GM19240 (cell line): Measurements from ENCODE around the gene LIPH.
"Not testable (repeated sequence)": the region's sequence is repeated elsewhere in the genome, so short reads cannot be mapped to it uniquely, and the experiment has no call there.

Source experiments
- DNase-seq: peaks from one replicate; pipeline ENCODE4 v3.0.0; 2011; ENCODE audit warnings: low spot score; ENCODE audit not compliant: insufficient read length

Gene LIPH

DNA sequence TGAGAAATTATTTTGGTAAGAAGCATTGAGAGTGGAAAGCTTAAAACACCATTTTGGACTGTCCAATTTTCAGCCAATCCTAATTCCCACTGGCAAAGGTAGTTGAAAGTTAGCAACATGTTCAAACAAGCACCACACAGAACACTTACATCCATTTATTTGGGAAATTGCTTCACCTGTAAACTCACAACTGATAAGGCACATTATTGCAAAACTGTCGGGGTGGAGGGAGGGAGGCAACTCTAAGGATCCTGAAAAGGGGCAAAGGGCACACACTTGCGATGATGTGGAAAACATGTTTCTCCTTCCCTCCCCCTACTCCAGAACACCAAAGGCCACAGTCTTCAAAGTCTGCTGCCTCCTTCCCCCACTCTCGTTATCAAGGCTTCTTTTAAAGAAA lies 62.9 kb downstream of the LIPH start:
- DNase-seq, result no peak

DNA sequence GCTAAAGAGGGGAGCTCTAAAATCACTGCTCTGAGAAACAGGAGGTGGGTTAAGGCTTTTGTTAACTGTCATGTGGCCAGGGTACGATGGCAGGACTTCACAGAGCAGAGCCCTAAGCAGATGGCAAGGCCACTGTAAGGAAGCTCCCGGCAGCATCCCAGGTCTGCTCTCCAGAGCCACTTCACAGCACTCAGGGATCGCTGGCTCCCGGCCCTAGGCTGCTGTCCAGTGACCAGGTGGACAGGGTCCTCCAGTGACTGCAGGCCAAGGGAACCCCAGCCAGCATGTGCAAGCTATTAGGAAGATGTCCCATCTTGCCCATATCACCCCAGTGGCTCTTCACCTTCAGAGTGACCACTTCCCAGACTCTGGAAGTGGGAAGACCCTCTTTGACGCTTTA lies 63.9 kb downstream of the LIPH start:
- DNase-seq, result no peak

DNA sequence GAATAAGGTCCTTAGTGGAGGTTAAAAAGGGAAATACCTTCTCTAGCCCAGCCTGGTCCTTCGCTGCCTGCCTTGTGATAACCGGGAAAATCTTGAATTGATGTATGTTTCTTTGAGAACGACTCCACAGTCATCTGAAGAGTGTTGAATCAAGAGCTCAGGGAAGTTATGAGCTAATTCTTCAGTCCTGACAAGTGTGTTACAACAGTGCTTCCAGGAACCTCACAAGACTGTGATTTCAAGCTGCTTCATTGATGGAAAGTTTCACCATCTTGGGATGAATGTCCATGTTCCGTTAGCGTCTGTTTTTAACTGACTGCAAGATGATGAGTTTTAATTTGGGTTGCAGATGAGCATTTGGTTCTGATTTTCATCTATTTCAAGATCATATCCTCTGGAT lies 66.0 kb downstream of the LIPH start:
- no peak for DNase-seq

DNA sequence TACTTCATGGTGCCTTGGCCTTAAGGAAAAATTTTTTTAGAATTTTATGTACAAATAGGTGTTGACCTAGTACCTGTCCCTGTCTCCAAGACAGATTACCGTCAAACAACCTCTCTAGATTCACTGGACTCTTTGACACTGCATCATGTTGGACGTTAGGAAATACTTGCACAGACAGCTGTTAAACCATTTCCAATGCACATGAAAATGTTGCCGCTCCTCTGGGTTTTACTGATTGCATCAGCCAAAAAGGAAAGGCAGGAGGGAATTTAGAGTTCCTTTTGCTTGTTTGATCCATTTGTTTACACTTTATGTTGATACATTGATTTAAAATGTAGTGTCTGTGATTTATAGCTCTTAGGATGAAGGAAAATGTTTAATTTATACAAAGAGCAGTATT lies 68.1 kb downstream of the LIPH start:
- no peak for DNase-seq

DNA sequence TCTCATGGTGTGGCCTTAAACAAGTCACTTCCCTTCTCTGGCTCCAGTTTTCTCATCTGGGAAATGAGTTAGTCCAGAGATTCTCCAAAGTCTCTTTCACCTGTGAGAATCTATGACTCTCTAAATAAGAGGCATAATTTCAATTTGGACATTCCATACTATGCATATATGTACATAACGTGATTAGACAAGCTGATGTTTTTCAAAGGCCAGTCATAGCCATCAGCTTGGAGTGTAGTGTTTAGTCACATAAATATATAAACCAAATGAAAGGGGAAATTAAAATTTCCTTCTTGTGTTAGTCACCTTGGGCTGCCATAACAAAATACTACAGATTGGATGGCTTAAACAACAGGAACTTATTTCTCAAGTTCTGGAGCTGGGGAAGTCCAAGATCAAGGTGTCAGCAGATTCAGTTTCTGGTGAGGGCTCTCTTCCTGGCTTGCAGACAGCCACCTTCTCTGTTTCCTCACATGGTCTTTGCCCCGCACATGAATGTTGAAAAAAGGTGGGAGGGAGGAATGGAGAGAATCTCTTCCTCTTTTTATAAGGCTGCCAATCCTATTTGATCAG lies 72.9 kb downstream of the LIPH start:
- DNase-seq, result no peak

DNA sequence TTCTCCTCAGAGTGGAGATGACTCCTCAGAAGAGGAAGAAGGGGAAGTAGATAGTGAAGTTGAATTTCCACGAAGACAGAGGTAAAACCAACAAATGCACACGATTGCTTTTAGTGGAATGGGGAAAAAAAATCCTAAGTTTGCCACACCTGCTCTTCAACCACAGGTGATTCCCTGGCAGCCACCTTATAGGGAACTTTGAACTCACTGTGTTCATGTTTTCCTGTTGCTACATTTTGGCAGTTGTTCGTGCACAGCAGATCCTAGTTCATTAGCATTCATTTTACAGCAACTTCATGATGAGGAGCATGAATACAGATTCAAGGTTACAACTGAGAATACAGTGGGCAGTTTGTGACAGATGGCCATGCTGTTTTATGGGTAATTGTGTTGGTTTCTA lies 75.1 kb downstream of the LIPH start:
- no peak for DNase-seq

DNA sequence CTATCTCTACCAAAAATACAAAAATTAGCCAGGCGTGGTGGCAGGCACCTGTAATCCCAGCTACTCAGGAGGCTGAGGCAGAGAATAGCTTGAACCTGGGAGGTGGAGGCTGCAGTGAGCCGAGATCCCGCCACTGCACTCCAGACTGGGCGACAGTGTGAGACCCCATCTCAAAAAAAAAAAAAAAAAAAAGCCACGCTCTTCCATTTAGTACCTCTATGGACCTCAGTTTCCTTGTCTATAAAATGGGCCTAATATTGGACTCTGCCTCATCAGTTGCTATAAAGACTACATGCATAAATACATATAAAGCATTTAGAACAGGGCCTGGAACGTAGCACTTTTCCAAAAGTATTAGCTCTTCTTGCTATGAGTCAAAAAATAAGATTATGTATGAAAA lies 77.5 kb downstream of the LIPH start:
- not testable (repeated sequence) for DNase-seq

DNA sequence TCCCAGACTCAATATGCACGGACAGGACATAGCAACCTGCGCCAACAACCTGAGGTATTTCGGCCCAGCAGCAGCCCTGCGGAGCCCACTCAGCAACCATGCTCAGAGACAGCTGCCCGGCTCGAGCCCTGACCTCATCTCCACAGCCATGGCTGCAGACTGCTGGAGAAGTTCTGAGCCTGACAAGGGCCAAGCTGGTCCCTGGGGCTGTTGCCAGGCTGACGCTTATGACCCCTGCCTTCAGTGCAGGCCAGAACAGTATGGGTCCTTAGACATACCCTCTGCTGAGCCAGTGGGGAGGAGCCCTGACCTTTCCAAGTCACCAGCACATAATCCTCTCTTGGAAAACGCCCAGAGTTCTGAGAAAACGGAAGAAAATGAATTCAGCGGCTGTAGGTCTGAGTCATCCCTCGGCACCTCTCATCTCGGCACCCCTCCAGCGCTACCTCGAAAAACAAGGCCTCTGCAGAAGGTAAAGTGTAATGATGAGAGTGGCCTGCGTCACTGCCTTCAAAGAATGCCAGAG lies 79.0 kb downstream of the LIPH start:
- no peak for DNase-seq

DNA sequence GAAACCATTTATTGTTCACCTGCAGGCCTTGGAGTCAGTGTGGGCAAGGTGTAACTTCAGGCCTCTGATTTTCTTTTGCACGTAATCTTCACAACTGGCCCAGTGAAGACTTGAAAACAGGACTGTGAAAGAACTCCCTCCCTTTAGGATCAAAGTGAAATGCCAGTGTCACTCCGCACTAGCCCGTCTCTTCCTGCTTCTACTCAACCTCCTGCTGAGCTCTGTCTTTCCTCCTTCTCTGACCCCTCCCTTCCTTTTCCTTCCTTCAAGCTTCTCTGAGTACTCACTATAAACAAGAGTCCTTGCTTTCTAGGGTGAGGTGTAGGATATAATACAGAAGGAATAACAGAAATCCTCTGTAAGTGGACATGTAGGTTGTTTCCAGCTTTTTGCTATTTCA lies 82.1 kb downstream of the LIPH start:
- DNase-seq, result no peak

DNA sequence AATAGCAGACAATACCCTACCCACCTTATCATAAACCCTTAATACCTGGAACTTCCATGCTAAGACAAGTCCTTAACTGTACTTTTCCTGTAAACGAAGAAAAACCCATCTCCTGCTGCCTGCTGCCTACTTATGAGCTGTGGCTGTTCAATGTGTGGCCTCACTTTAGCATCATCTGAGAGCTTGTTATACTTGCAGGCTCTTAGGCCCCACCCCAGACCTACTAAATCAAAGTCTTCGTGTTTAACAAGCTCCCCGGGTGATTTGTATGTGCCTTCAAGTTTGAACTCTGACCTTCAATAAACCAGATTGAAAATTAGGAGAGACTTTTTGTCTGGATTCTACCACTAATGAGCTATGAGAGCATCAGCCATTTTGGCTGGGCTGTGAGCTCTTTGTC lies 82.8 kb downstream of the LIPH start:
- no peak for DNase-seq

DNA sequence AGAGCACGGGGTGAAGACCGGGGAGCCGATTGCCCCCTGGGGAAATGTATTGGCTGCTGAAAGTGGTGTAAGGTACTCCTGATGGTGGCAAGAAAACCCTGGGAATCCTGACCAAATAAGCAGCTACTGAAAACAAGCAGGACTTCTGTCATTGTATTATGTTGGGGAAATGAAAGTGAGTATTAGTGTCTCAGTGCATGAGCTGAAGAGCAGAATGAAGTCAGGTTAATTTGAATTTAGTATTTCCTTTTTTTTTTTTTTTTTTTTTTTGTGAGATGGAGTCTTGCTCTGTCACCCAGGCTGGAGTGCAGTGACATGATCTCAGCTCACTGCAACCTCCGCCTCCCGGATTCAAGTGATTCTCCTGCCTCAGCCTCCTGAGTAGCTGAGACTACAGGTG lies 86.3 kb downstream of the LIPH start:
- DNase-seq, result not testable (repeated sequence)

DNA sequence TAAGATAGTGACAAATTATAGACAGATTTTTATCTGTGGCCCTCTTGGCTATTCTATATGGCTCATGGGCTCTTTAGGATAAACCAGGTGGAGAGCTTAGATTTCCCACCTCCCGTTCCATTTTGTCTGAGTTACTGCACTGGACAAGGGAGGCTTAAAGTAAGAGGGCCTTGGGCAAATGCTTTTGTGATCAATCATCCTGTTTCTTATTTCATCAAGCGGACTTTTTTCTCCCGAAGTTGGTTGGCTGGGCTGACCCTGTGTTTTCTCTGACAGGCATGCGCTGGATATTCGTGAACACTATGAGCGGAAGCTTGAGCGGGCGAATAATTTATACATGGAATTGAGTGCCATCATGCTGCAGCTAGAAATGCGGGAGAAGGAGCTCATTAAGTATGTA lies 86.9 kb downstream of the LIPH start:
- DNase-seq, result no peak

DNA sequence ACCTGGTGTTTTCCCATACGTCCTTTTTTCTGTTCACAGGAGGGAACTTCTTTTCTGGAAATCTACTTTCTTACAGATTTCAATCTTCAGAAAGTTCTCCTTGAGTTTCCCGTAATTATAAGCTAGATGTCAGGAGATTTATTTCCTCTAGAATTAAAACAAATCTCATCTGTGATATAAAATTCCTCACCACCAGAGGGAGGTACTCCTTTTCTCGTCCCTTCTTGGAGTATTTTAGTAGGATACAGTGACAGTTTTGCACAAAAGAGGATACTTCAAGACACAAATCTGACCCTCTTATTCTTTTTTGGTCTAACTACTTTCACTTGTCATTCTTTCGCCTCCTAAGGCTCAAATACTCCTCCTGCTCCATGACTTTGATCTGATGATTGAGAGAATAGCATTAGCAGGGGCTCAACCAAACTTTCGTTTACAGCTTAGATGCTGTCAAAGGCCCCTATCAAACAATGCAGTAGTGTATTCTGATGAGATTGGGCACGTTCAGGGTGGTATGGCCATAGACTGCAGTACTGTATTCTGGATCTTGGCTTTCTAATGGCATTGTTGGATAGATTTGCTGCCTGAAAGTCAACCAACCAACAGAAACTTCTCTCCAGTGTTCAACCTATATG lies 91.6 kb downstream of the LIPH start:
- no peak for DNase-seq

DNA sequence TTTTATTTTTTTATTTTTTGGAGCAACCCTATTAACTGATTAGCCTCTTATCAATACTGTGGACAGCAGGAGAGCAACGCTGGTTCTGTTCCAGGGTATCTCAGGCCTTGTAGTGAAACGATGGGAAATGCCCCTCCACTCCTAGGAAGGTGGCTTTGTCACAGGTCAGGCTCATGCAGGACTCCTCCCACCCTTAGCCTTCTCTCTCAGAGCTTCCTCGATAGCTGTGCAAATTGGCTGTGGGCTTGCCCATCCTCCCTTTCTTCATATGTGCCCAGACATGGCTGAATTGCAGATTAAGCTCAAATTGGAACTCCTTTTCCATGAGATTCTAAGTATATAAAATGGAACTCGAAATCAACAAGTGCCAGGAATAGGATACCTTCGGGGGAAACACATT lies 92.1 kb downstream of the LIPH start:
- DNase-seq, result no peak

DNA sequence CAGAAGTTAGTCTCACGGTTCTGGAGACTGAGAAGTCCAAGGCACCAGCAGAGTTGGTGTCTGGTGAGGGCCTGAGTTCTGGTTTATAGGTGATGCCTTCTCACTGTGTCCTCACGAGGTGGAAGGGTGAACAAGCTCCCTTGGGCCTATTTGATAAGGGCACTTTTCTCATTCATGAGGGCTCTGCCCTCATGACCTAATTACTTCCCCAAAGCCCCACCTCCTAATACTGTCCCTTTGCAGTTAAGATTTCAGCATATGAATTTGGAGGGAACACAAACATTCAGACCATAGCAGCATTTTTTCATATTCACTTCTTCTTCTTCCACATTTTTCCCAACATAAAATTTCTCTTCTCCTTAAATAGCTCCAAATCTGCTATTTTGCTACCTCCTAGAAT lies 95.0 kb downstream of the LIPH start:
- no peak for DNase-seq
